NOMO-1 treated with dmso at 0.1 percent for 144 hours (cell line): ENCODE measurements around the gene NIPAL4.
"Not testable (repeated sequence)": the region's sequence is repeated elsewhere in the genome, so short reads cannot be mapped to it uniquely, and the experiment has no call there.

Source experiments
- DNase-seq: peaks from one replicate; lab custom pipeline; 2025; ENCODE audit not compliant: unreplicated experiment; lab: John Stamatoyannopoulos, UW

The NIPAL4 gene

DNA sequence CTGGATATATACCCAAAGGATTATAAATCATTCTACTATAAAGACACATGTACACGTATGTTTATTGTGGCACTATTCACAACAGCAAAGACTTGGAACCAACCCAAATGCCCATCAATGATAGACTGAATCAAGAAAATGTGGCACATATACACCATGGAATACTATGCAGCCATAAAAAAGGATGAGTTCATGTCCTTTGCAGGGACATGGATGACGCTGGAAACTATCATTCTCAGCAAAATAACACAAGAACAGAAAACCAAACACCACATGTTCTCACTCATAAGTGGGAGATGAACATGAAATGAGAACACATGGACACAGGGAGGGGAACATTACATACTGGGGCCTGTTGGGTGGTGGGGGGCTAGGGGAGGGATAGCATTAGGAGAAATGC is 22.7 kb downstream of the NIPAL4 start:
- not testable (repeated sequence) for DNase-seq

DNA sequence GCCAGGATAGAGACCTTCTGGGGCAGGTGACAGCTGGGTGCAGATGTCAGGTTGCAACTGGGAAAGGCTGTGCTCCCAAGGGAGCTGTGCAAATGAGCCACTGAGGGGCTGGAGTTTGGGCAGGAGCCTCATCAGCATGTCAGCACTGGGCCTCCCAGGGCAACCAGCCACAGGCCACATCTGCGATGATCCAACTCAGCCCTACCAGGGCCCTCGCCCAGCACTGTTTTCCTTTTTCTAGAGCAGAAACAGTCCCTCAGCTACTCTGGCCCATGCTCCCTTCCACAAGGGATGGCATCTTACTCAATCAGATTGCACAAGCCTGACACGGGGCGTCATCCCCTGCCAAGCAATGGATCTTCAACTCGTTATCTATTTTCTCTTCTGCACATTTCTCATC is 24.8 kb downstream of the NIPAL4 start:
- DNase-seq: peak; percentile 51

DNA sequence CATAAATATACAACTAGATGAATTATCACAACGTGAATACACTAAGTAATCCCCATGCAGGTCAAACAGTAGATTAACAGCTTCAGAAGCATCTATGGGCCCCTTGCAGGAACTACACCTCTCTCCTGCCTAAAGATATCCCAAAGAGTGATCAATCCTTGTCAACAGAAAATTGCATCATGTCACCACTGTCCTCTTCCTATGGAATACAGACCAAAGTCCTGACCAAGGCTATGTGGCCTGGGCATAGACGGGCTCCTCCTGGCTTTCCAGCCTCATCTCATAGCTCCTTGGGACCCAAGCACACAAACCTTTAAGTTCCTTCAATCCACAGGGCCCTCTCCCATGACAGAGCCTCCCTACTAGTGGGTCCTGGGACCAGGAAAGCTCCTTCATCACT is 25.3 kb downstream of the NIPAL4 start:
- no peak for DNase-seq

DNA sequence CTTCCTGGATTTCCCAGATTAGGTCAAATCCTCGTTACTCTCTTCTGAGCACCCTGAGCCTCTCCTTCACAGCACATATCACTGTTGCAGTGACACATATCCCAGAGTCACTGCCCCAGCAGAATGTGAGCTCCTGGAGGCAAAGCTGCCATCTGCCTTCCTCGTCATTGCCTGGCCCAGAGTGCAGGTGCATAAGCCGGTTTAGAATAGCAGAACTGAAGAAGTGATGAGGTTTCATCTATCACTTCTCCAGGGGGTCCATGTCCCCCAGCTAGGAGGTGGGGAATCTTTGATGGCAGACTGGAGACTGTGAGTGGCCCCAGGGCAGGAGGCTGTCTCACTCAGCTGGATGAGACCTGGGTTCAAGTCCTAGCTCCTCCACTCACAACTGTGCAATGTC is 25.8 kb downstream of the NIPAL4 start:
- no peak for DNase-seq

DNA sequence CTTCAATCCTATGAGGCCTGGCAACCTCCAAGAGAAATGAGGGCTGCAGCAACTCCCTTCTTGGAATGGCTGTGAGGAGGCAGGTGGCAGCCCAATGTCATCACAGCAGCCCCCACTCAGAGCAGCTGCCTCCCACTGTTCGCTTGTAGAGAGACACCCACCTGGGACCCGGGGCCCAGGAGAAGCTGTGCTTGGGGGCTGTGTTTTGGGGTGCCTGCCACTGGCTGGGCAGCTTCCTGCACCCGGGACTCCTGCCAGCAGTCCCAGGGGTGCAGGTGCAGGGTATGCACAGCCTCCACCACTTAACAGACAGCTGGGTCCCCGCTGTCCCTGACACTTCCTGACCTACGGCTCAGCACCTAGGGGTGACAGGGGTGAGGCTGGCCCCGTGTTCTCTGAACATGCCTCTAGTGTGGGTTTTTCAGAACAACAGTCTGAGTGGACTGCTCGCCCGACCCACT is 26.2 kb downstream of the NIPAL4 start:
- DNase-seq: no peak

DNA sequence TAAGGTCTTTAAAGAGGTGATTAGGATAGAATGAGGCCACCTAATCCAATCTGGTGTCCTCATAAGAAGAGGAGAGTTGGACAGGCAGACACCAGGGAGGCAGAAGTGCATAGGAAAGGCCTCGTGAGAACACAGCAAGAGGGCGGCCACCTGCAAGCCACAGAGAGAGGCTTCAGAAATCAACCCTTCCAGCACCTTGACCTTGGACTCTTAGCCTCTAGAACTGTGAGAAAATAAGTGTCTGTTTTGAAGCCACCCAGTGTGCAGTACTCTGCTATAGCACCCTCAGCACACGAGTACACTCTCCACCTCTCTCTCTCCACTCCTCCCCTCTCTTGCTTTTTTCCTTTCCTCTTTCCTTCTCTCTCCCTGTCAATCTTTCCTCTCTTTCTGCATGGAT is 26.8 kb downstream of the NIPAL4 start:
- DNase-seq: no peak

DNA sequence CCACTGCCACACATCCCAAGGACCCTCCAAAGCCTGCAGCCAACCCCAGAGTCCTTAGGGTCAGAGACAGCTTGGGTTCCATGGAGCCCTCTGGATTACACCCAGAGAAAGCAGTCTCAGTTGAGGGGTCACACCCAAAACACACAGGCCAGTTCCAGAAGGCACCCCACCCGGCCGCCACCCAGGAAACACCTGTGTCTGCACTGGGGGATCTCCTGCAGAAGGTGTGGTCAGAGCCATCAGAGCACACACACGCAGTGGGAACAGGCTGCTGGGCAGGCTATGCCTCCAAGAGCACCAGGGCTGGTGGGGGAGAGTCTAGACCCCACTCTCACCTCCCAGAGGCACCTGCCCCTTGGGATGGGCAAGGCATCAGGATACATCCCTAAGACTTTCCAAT is 27.3 kb downstream of the NIPAL4 start:
- no peak for DNase-seq

DNA sequence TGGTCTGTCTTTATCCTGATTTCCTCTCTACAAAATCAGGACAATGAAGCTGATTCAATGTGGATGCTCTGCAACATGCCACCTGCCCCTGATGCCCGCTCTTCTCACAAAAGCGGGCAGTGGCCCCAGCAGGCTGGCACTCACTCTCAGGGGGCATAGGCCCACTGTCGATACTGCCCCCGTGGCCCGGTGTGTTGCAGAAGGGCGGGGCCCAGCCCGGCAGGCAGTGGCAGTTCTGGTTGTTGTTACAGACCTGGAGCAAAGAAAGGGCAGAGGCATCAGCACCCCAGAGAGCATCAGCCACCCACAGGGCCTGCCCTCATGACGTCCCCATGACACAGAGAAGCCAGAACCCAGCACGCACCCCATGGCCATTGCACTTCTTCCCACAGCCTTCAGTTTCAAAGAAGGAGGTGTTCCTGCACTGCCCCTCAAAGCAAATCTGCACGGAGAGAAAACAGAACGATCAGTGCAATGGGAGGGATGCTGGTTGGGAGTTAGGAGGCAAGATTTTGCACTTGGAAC is 31.5 kb downstream of the NIPAL4 start:
- DNase-seq: no peak

DNA sequence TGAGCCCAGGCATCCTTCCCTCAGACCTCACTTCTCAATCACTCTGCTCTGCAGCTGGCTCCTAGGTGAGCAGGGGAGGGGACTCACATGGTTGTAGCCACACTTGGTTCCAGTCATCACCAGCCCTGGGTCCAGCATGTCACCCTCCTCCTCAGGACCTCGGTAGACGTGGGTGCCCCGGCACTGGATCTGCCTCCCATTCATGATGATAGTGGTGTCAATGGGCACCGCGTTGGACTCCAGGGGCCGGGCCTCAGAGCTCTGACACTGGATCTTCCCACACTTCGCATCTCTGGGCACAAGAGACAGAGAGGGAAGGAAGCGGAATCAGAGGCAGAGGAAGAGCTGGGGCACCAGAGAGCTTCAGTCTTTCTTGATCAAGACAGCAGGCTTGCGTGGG is 32.9 kb downstream of the NIPAL4 start:
- no peak for DNase-seq

DNA sequence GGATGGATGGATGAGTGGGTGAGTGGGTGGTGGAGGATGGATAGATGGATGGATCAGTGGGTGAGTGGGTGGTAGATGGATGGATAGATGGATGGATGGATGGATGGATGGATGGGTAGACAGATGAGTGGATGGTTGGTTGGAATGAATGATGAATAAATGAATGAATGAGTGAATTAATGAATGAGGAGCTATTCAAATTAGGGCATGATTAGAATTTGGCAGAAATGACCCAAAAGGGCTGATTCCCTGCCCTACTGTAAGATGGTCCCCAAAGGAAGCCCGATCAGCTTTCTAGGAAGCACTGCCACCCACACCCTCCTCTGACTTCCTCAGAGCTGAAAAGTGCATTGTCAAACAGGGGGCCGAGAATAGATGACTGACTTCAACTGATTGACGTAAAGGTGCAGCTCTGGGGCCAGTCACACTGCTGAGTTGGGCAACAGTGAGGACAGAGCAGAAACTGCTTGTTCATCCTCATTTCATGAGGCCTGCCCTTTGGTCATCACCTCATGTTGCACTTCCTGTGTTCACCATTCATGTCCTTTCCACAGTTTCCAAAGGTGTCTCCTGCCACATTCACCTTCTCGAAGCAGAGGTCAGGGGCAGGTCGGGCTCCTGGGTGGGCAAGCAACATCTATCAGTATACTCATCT is 34.3 kb downstream of the NIPAL4 start:
- peak; percentile 82 for DNase-seq

DNA sequence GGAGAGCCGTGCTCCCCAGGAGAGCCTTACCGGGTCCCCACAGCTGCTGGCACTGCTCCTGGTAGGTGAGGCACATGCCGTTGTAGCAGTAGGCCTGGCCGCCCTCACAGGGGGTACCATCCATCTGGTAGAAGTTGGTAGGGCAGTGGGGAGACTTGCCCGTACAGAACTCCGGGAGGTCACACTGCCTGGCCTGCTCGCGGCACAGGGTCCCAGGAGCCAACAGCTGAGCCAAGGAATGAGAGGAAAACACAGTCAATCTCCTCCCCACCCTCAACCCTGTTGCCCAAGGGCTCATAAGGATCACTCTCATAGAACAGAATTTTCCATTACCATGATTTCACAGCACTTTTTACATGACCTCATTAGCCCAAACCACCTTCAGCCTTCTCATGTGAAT is 36.9 kb downstream of the NIPAL4 start:
- no peak for DNase-seq

DNA sequence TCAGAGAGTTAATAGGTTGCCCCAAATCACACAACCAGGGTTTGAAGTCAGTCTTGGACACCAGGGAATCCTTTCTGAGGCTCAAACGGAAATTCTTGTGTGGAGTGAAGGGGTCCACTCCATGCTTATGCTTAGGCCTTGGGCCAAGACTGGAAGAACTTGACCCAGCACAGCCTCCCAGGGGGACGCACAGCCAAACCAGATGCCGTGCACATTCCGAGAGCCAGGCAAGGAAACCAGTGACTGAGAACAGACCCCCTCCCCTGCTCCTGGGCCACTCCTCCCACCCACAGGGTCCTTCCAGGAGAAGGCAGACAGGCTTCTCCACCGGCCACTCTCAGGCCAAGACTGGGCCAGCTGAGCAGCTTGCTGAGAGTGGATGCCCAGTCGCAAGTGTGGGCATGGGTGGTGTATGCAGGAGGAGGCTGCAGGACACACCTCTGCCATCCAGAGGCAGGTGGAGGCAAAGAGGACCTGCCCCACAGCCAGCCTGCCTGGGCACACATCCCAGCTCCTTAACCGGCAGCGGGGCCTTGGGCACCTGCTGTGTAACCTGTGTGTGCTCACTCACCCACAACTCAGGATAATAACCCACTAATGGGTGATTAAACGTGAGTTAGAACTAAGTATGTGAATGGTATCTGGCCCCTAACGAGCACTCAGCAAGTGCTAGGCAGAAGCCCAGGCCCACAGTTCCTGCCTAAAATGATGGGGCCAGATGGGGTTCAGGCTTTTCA is 38.0 kb downstream of the NIPAL4 start:
- no peak for DNase-seq

DNA sequence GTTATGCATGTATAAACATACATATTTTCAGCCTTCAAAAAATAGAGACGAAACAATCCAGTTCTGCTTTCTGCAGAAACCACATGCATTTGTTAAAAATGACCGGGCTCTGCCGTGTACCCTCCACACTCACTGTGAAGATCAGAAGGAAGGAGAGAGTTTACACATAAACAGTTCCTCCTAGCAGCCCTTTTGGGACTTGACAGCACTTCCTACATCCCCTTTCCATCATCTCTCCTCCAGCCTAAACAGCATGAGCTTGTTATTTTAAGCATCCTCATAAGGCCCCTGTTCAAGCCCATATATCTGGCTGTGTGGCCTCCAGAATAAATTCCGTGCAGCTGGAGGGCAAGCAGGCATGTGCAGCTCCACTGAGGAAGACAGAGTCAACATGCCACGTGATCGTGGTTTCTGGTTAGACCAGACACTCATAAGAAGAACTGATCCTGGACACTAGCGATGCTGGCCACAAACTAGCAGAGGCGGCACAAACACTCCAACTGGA is 42.2 kb downstream of the NIPAL4 start:
- DNase-seq: peak; percentile 80

DNA sequence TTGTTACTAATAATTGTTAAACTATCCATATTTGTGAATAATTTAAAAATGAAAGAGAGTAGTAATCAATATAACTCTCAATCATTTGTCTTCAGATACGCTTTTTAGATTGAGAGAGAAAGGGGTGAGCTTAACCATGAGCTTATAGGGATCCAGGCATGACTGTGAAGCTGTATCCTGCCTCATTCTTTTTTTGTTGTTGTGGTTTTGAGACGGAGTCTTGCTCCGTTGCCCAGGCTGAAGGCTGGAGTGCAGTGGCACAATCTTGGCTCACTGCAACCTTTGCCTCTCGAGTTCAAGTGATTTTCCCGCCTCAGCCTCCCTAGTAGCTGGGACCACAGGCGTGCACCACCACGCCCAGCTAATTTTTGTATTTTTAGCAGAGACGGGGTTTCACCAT is 44.0 kb downstream of the NIPAL4 start:
- DNase-seq: no peak

DNA sequence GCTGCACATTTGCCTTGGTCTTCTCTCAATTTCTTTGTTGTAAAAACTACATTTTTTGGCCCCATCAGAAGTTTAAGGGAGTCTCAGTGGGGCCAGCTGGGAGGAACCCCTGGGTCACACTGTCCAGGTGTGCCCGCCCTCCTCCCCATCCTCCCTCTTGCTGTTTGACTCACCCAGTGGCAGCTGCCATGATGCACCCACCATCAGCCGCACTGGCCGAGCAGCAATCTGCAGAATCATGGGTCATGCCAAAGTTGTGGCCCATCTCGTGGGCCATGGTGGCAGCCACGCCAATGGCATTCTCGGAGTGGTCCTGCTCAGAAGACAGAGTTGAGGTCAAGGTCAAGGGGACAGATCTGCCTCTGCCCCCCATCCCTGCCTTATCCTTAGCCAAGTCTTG is 45.5 kb downstream of the NIPAL4 start:
- no peak for DNase-seq

DNA sequence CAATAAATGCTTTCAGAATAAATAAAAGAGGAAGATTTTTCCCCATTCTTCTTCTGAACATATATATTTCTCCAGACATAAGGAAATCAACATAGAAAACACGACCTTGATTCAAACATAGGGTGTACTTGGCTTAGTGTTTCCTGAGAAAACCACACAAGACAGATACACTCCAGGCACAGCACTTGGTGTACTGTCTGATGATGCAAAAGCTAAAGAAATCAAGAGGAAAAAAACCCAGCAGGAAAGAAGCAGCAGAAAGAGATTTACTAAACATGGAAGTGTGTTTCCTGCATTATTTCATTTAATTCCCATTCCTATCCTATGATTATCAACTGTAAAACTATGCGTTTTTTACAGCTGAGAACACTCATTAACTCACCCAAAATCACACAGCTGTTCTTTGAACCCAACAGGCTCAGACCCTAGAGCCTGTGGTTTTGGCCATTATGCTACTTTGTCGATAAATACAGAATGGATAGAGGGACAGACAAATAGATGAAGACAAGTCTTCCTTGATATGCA is 46.1 kb downstream of the NIPAL4 start:
- DNase-seq: no peak

DNA sequence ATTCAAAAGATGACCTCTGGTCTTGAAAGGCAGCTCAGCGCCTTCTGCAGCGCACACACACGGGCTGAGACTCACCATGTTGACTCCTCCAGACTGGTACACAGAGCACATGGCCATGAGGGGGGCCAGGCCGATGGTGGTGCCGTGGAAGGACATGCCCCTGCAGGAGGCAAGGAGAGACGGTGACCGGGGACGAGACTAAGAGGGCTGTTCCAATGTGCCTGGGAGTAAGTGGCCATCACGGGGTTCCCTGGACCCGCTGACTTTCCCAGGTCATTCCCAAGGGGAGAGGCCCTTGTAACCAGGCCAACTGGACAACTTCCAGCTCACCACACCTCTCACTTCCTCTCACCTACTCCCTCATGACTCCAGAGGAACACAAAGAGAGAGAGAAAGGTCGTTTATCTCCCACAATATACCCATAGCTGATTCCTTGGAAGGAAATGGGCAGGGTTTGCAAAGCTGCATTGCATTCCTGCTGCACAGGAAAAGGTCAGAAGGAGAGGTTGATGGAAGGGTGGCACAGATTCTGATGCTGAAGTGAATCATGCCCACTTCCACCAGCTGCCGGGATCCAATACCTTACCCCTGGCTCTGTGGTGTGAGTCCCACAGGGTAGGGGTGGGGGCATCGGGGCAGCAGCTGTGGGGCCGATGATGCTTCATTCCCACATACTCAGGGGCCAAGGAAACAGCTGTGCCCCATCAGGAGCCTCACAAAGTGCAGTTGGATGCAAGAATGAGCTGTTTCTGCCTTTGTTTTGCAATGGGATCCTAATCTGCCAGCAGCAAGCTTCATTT is 47.2 kb downstream of the NIPAL4 start:
- DNase-seq: no peak

DNA sequence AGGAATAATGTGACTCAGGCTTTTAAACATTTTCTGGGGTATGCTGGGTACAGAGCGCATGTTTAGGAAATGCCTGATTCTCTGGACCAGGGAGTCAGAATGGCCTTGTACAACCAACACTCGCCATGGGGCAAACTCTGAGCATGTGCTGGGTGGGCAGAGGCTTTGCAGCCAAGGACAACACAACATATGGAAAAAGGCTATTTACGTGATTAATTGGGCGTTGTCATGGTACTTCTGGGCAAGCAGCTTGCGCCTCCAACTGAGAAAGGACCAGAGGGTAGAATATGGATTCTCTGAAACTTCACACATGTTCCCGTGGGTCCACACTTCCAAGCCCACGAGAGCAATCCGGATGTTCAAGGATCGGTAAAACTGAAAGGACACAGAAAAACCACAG is 49.1 kb downstream of the NIPAL4 start:
- DNase-seq: no peak

DNA sequence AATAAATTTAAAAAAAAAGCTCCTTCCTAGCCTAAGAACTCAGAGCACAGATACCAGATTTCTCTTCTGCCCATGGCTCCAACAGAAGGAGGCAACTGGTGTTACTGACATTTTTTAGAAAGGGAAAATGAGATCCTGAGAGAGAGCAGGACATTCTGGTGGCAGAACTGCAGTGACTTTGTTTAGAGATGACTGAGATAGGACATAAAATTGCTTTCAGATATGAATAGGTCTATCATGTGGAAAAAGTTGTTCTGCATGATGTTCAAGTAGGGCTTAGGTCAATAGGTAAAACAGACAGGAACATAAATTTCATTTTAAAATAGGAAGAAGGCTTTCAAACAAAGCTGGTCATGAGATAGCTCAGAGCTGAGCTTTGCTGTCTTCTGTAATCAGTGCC is 49.6 kb downstream of the NIPAL4 start:
- no peak for DNase-seq

DNA sequence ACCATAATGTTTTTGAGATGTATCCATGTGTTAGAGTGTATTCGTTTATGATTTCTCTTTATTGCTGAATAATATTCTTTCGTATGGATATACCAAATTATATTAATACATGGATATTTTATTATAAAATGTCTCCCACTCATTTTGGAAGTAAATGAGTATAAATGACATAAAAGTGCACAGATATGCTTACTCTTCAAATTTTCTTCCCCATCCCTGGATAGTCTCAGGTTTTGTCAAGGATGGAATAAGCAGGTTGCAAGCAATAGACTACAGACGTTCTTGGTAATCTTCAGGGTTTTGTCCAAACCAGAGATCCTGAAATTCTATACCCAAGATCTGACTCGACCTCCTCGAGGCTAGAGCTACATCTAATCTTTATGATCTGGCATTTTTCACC is 50.7 kb downstream of the NIPAL4 start:
- no peak for DNase-seq
